Endothelial cell of umbilical vein (primary cell): ENCODE data around the gene SLC39A13. TPM values are rescaled to one million over a fixed set of nuclear protein-coding genes. Genes with fewer than 3 reads are reported as not detected.
A peak's percentile ranks its signal among the peaks of the same experiment; 100 is the strongest.

ENCODE experiments used
- Bru-seq: library from RNA; stranded (reverse); fragments of 400-500 nt; gene quantifications from one replicate; lab custom pipeline; 2021; lab: Mats Ljungman, UMichigan
- BruChase-seq, 2 experiments: library from RNA; stranded (reverse); fragments of 400-500 nt; gene quantifications; one replicate each; lab custom pipeline; 2021; lab: Mats Ljungman, UMichigan
- BruUV-seq: library from RNA; stranded (reverse); fragments of 400-500 nt; replicated peaks from 2 replicates; lab custom pipeline; 2021; lab: Mats Ljungman, UMichigan
- CTCF ChIA-PET: fragments of 300-600, 350-600 bp; sonication (Branson Sonifier 250); formaldehyde crosslinking; loops from one replicate; lab custom pipeline; 2021; ENCODE audit warnings: antibody characterized with exemption, inconsistent platforms; lab: Charles Lee
- POLR2A ChIA-PET: fragments of 300-600, 350-600 bp; sonication (Branson Sonifier 250); formaldehyde crosslinking; loops from one replicate; lab custom pipeline; 2021; ENCODE audit warnings: antibody characterized with exemption, inconsistent platforms; lab: Charles Lee
- DNase-seq: peaks from one replicate; pipeline ENCODE4 v3.0.0-alpha.2; 2011; ENCODE audit warnings: low read depth, low spot score
- FAIRE-seq: peaks from 2 replicates; lab custom pipeline; 2011; peaks lifted over from hg19 to GRCh38; lab: Jason Lieb, UNC
- H2AFZ ChIP-seq: 2 replicates; pipeline ENCODE4 v1.6.0; 2012; ENCODE audit warnings: low read depth, low read length, control low read depth, inconsistent platforms
- H3K27ac ChIP-seq: 2 replicates; pipeline ENCODE4 v1.5.1; 2011; ENCODE audit warnings: low read depth, mild to moderate bottlenecking, control low read depth, low read length, moderate library complexity; ENCODE audit not compliant: insufficient read depth
- H3K27me3 ChIP-seq, 2 experiments: 2 replicates each; pipeline versions ENCODE4 v1.6.0 to v1.6.1; 2011; ENCODE audit warnings: low read length in 2 of 2, mixed read lengths in 1 of 2; ENCODE audit not compliant: control insufficient read depth in 2 of 2, insufficient read depth in 2 of 2
- H3K36me3 ChIP-seq, 2 experiments: 2 replicates in 1 of 2; 3 replicates in 1 of 2; pipeline ENCODE4 v1.5.1; 2011; ENCODE audit warnings: low read length in 2 of 2, mild to moderate bottlenecking in 1 of 2, moderate library complexity in 1 of 2; ENCODE audit not compliant: control insufficient read depth in 2 of 2, insufficient read depth in 2 of 2; ENCODE audit errors: extremely low read depth in 1 of 2
- H3K4me1 ChIP-seq: 3 replicates; pipeline ENCODE4 v1.5.1; 2011; ENCODE audit warnings: mild to moderate bottlenecking, low read length; ENCODE audit not compliant: control insufficient read depth, insufficient read depth; ENCODE audit errors: extremely low read depth
- H3K4me2 ChIP-seq: 2 replicates; pipeline ENCODE4 v1.6.1; 2011; ENCODE audit warnings: low read length, control low read depth, mixed read lengths; ENCODE audit not compliant: insufficient read depth
- H3K4me3 ChIP-seq, 3 experiments: fragments of 200-600 bp in 1 of 3; sonication (generic), shearing (Covaris generic) in 1 of 3; replicated peaks in 1 of 3; 2 replicates each; pipeline ENCODE4 v1.5.1; 2011 to 2016; ENCODE audit warnings: control low read depth in 3 of 3, low read length in 3 of 3, mild to moderate bottlenecking in 2 of 3, inconsistent platforms in 1 of 3, low read depth in 1 of 3, moderate library complexity in 1 of 3; ENCODE audit not compliant: insufficient read depth in 1 of 3
- H3K79me2 ChIP-seq: 2 replicates; pipeline ENCODE4 v1.6.0; 2012; ENCODE audit warnings: low read length, inconsistent platforms; ENCODE audit not compliant: control insufficient read depth, insufficient read depth
- H3K9ac ChIP-seq: replicated peaks from 2 replicates; pipeline ENCODE3; 2011; ENCODE audit warnings: low read length, control low read depth; ENCODE audit not compliant: insufficient read depth; ENCODE audit errors: extremely low read depth
- H3K9me1 ChIP-seq: replicated peaks from 3 replicates; pipeline ENCODE4 v1.6.0; 2011; ENCODE audit warnings: mild to moderate bottlenecking, low read length; ENCODE audit not compliant: control insufficient read depth, insufficient read depth; ENCODE audit errors: extremely low read depth
- H3K9me3 ChIP-seq: replicated peaks from 2 replicates; pipeline ENCODE4 v1.5.1; 2012; ENCODE audit warnings: low read length, inconsistent platforms; ENCODE audit not compliant: control insufficient read depth, insufficient read depth
- H4K20me1 ChIP-seq: replicated peaks from 2 replicates; pipeline ENCODE3; 2011; ENCODE audit warnings: mild to moderate bottlenecking, low read length; ENCODE audit not compliant: control insufficient read depth, insufficient read depth; ENCODE audit errors: extremely low read depth
- EZH2 ChIP-seq: IDR thresholded peaks from 2 replicates; pipeline ENCODE4 v1.6.1; 2012; ENCODE audit warnings: borderline replicate concordance, low read depth, mild to moderate bottlenecking, moderate library complexity, low read length, inconsistent platforms; ENCODE audit not compliant: severe bottlenecking
- FOS ChIP-seq: IDR thresholded peaks from 2 replicates; pipeline ENCODE4 v1.6.1; 2011; ENCODE audit warnings: mild to moderate bottlenecking, low read length, moderate library complexity, borderline replicate concordance; ENCODE audit not compliant: insufficient read depth
- GATA2 ChIP-seq: IDR thresholded peaks from 2 replicates; pipeline ENCODE4 v1.7.0; 2011; ENCODE audit warnings: low read depth, mild to moderate bottlenecking, moderate library complexity, mixed read lengths, low read length; ENCODE audit not compliant: insufficient read length, insufficient read depth
- JUN ChIP-seq: IDR thresholded peaks from 2 replicates; pipeline ENCODE4 v1.6.1; 2011; ENCODE audit warnings: borderline replicate concordance, low read depth; ENCODE audit not compliant: insufficient read length, insufficient read depth
- MYC ChIP-seq: IDR thresholded peaks from one replicate; pipeline ENCODE4 v1.6.1; 2011; ENCODE audit warnings: mild to moderate bottlenecking, low read depth, low read length
- POLR2A ChIP-seq: IDR thresholded peaks from 2 replicates; pipeline ENCODE4 v1.6.1; 2012; ENCODE audit warnings: low read depth, mild to moderate bottlenecking, control low read depth, low read length
- POLR2AphosphoS5 ChIP-seq: IDR thresholded peaks from 2 replicates; pipeline ENCODE4 v1.6.1; 2012; ENCODE audit warnings: low read depth, mild to moderate bottlenecking, control low read depth, low read length, moderate library complexity; ENCODE audit not compliant: insufficient read depth
- dilution Hi-C: fragments of 300-500 bp; cut with MboI; formaldehyde crosslinking; loops from one replicate; pipeline ENCODE4 v1.15.0; 2019; ENCODE audit warnings: low sequenced_read_pairs; ENCODE audit not compliant: extremely low pct_ligation_motif_present
- intact Hi-C: fragments of 100-400 bp; cut with micrococcal nuclease; formaldehyde crosslinking; loops from one replicate; pipeline ENCODE4 v1.10.0; 2022
- long read RNA-seq: library from polyadenylated mRNA; stranded (forward); transcript quantifications from one replicate; pipeline ENCODE4 v2.0.0, GENCODE V29; 2021
- polyA minus RNA-seq, 3 experiments: library from RNA; depleted of rRNA, polyadenylated mRNA; stranded (reverse); fragments of >200 nt; gene quantifications; 1 replicate in 1 of 3; 2 replicates in 2 of 3; pipeline ENCODE4 v1.2.3, GENCODE V29; 2011
- polyA plus RNA-seq, 4 experiments: library from polyadenylated mRNA; depleted of rRNA in 3 of 4; stranded (reverse) in 3 of 4; unstranded in 1 of 4; fragments of >200 nt; gene quantifications; 2 replicates each; pipeline versions ENCODE4 v1.2.1 to v1.2.3, GENCODE V29; 2011 to 2012; ENCODE audit warnings: missing spikeins in 1 of 4
- total RNA-seq: library from RNA; stranded (reverse); gene quantifications from 2 replicates; pipeline ENCODE4 v1.2.3, GENCODE V29; 2021
- TF ChIP-seq, protein P1 (sequence below): IDR thresholded peaks from 2 replicates; pipeline ENCODE4 v1.6.1; 2011; ENCODE audit not compliant: insufficient read depth, insufficient read length
- TF ChIP-seq, protein P2 (sequence below), 2 donors: IDR thresholded peaks; 1 replicate in 1 of 2; 2 replicates in 1 of 2; pipeline ENCODE4 v1.5.1; 2011; ENCODE audit warnings: low read length in 2 of 2, mild to moderate bottlenecking in 2 of 2, moderate library complexity in 2 of 2, control low read depth in 1 of 2, inconsistent platforms in 1 of 2, low read depth in 1 of 2; ENCODE audit not compliant: insufficient read depth in 1 of 2; ENCODE audit errors: extremely low read depth in 1 of 2

The SLC39A13 gene
- total RNA-seq (86.3 and 91.9 TPM in 2 replicates), polyA plus RNA-seq (94.3 and 124 TPM in 2 replicates), polyA minus RNA-seq (37.9 and 49.8 TPM in 2 replicates), Bru-seq, nascent RNA (percentile 72 among the genes with signal in this experiment), BruChase-seq, experiment 1, labeled RNA remaining after a 6-hour chase (percentile 84 among the genes with signal in this experiment), BruChase-seq, experiment 2, labeled RNA remaining after a 2-hour chase (percentile 84 among the genes with signal in this experiment)
- 60.9 and 83.4 TPM in 2 replicates for polyA plus RNA-seq (2011; cell fraction: cytosol; rRNA removed)
- 264 and 286 TPM in 2 replicates for polyA plus RNA-seq (2011; cell fraction: nucleus; rRNA removed)
- 56.2 and 73.8 TPM in 2 replicates for polyA plus RNA-seq (2012)
- 12.0 TPM for polyA minus RNA-seq (2011; cell fraction: cytosol; rRNA and poly(A)+ RNA removed)
- polyA minus RNA-seq (2011; cell fraction: nucleus; rRNA and poly(A)+ RNA removed), result 30.5 and 39.8 TPM in 2 replicates
- long read RNA-seq, partial matches to known transcripts, result 64 of 304 reads
- long read RNA-seq, other reads (novel, unspliced or antisense), result 236 of 304 reads

DNA sequence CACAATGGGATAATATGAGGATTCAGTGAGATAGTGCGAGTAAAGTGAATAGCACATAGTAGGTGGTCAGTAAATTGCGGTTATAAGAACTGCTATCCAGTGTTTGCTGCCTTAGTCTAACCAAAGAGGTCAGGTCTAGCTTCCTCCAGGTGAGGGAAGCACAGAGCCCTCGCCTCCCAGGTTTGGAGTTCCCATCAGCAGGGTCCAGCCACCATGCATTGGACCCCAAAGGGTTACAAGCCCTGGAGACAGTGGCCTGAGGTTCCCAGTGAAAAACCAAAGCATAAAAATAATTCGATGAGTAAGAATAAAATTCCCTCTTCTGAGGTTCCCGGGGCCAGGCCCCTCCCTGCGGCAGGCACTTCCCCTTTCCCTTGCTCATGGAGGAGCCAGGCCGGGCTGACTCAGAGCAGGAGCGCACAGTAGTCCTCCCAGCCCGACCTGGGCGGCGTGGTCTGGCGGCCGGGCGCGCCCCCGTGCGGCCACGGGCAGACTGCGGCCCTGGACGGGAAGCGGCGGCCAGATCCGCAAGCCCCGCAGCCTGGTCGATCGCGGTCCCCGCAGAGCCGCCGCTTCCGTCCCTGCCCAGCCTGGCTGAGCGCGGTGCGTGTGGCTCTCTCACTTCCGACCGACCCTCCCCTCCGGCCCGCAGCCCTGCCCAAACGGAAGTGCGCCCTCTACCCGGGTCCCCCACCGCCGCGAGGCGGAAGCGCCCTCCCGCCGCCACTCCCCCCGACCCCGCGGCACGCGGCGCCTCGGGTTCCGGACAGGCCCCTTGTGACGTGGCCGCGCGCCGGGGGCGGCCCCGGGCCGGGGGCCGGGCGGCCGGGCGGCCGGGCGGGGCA, at the start of gene SLC39A13:
TSS of gene SLC39A13 (plus strand) at position 845 of the 845 bp plus-strand sequence. CDS start 1,505 bp downstream, outside the sequence.
- Histone ChIP-seq H2AFZ (peak within 1 kb of the TSS; percentile 43), H3K9me3 (no peaks in the 10 kb centered on the region), H3K79me2 (peaks cover 25% of the 10 kb centered on the region), H3K27ac (peak within 1 kb of the TSS; percentile 90), H3K4me2 (peak within 1 kb of the TSS; percentile 81), H3K9me1 (no peaks in the 10 kb centered on the region), H3K27me3 (no peaks in the 10 kb centered on the region), H3K9ac (peak within 1 kb of the TSS; percentile 94), H3K4me1 (peaks cover 29% of the 10 kb centered on the region), H3K36me3 (peaks cover 5 to 13% of the 10 kb centered on the region in 2 experiments), H3K4me3 (peak within 1 kb of the TSS; percentile 46 to 91 (median 72)), H4K20me1 (no peaks in the 10 kb centered on the region)
- peak; percentile 98 for DNase-seq
- TF ChIP-seq GATA2 (no peak), JUN (no peak), EZH2 (no peak), MYC (peak; percentile 37), POLR2AphosphoS5 (peak; percentile 94), FOS (peak; percentile 87), POLR2A (peak; percentile 86)
- TF ChIP-seq, protein P1, sequence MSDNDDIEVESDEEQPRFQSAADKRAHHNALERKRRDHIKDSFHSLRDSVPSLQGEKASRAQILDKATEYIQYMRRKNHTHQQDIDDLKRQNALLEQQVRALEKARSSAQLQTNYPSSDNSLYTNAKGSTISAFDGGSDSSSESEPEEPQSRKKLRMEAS, result peak; percentile 61
- TF ChIP-seq, protein P2, sequence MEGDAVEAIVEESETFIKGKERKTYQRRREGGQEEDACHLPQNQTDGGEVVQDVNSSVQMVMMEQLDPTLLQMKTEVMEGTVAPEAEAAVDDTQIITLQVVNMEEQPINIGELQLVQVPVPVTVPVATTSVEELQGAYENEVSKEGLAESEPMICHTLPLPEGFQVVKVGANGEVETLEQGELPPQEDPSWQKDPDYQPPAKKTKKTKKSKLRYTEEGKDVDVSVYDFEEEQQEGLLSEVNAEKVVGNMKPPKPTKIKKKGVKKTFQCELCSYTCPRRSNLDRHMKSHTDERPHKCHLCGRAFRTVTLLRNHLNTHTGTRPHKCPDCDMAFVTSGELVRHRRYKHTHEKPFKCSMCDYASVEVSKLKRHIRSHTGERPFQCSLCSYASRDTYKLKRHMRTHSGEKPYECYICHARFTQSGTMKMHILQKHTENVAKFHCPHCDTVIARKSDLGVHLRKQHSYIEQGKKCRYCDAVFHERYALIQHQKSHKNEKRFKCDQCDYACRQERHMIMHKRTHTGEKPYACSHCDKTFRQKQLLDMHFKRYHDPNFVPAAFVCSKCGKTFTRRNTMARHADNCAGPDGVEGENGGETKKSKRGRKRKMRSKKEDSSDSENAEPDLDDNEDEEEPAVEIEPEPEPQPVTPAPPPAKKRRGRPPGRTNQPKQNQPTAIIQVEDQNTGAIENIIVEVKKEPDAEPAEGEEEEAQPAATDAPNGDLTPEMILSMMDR (IDR thresholded peaks at IDR 0.05; ENCODE audit: extremely low read depth in 1 of 2, insufficient read depth in 1 of 2, low read depth in 1 of 2, low read length in 2 of 2), result peak; percentile 76 to 99
- POLR2A ChIA-PET, result interaction anchor here (1.0 kb wide), 1 partner anchor 13 kb away, joined by 4 read pairs; no protein-coding TSS in a partner anchor
- FAIRE-seq, result peak; percentile 90
- BruUV-seq, result TSS peak; percentile 74
- CTCF ChIA-PET, result interaction anchor here (0.7 to 7.4 kb wide), 7 partner anchors 9 to 53 kb away, joined by 3 to 148 read pairs (median 4); no protein-coding TSS in a partner anchor
- intact Hi-C loops (loop anchor here (1.0 to 5.0 kb wide), 8 partner anchors 14 to 231 kb away; partner anchors contain the start of gene CELF1), dilution Hi-C loops (no loop called here)
